ENCODE measurements around the gene HOXB4.

GRCh38 chr17:48558057-48558830 lies 19.9 kb downstream of the HOXB4 start:
- TF ChIP-seq CTCF (conservative IDR thresholded peaks at IDR 0.05; ENCODE audit: low read depth, low read length) (no peak), EZH2phosphoT487 (IDR thresholded peaks at IDR 0.05; ENCODE audit: borderline replicate concordance, low read length) (no peak), EZH2 (IDR thresholded peaks at IDR 0.05; ENCODE audit: low read length, unreplicated experiment) (no peak)

All from PC-3 (cell line).